IMR-90 (cell line): ENCODE results near the gene CNTN5.

Source experiments
- CTCF ChIP-seq: conservative IDR thresholded peaks from 2 replicates; pipeline ENCODE4 v1.5.1; 2012; ENCODE audit warnings: mild to moderate bottlenecking, low read depth, low read length, improper control_type of control experiment
- POLR2A ChIP-seq: IDR thresholded peaks from 2 replicates; pipeline ENCODE4 v1.6.1; 2012; ENCODE audit warnings: mild to moderate bottlenecking, low read depth, low read length

GRCh38 chr11:99973993-99974392 lies 953.2 kb downstream of the CNTN5 start:
- TF ChIP-seq CTCF (no peak), POLR2A (no peak)
